KG1 (cell line): ENCODE measurements around the gene CAMK2N1.

Experiments used
- DNase-seq: peaks from one replicate; lab custom pipeline; 2025; lab: John Stamatoyannopoulos, UW

The CAMK2N1 gene

DNA sequence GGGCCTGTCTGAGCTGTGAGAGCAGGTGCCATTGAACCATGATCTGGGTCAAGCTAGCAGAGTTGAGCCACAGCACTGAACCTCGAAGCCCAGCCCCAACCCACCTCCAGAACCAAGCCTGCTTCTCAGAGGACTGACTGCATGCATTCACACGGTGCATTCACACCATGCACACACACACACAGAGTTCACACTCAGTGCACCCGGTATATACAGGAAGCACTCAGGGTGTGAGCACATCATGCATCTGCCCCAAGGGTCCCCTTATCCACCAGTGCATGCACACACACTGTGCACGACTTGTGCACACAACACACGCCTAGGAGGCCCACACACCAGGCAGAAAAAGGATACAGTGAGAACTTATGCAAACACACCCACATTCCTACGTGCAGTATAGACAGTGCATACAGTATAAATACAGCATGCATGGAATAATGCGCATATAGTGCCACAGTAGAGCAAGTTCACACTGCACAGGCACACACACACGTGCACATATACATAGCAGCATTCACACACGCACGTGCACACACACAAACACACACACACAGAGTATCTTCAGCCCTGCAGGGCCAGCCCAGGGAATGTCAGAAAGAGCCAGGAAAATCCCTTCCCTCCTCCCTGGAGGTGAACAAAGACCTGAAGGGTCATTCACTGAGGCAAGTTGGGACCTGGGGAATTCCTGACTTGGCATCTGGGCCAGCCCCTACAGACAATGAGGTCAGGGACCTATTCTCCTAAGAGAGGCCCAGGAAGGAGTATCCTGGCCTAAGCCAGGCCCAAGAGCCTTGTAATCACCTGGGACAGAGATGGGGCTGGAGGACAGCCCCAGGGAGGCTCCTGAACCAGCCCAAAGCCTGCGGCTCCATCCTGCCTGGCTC is 42.1 kb downstream of the CAMK2N1 start:
- DNase-seq, result no peak

DNA sequence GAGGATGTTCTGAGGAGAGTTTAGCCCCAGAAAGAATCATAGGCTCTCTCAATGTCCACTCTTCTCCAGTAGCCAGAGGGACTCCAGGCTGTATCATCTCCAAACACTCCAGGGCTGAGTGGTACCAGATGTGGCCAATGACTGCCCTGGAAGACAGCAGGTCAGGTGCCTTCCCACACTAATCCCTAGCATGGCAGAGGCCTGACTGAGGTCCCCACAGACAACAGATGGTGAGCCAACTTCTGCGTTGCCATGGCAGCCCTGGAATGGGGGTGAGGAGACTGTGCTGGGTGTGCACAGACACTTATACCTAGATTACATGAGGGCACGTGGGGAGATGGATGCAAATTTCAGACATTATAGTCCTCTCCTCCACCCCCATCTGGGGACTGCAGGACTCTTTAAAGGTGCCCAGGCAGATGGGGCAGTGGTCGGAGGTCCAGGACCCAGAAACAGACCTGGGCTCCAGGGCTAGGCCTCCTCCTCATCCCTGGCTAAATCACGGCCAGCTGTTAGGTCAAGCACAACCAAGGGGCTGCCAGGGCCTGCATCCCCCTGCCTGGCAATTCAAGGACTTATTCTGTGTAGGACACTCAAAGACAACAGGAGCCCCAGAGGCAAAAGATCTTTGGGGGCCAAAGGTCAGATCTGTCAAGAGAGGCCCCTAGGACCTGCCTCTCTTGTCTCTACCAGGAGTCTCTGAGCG is 42.9 kb downstream of the CAMK2N1 start:
- DNase-seq, result no peak

DNA sequence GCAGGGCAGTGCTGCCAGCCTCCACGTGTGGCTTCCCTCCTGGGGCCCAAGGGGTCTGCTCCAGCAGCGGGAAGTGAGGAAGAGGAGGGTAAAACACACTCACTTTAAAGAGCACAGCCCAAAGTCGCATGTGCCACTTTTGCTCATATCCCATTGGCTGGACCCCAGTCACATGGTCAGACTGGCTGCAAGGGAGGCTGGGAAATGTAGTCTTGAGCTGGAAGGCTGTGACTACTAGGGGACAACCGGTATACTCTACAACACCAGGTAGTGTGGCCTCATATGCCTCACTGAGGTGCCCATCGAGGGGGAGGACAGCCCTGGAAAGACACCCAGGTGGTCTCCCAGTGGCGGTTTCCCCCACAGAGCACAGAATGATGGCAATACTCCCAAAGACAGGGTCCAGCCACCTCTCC is 45.2 kb downstream of the CAMK2N1 start:
- no peak for DNase-seq

DNA sequence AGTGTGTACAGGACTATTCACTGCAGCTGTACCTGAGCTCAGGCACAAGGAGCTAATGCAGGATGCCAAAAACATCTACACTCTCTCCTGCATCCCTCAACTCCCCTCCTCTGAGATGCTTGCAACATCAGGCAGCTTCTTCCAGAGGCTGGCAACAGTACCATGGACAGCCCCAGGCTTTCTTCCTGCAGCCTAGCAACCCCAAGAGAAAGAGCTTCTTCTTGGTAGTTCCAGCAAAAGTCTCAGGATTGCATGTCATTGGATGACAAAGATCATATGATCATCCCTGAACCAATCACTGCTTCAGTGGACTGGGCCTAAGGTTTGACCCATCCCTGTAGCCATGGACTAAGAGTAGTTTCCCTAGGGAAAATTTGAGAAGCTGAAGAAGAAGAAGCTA is 46.7 kb downstream of the CAMK2N1 start:
- DNase-seq, result no peak

DNA sequence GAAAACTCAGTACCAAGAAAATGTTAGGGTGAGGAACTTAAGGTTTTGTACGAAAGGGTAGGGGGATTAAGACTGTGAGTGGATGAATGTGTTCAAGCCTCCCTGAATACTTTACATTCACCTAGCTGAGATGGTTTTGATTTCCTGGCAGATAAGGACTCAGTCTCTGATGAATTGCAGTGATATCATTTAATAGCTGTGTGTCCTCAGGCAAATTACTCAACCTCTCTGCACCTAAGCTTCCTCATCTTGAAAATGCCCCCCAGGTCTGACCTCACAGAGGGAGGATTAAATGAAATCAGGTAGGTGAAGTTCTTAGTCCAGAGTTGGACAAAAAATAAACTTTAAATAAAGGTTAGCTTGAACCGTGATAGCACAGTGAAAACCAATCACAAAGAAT is 48.4 kb downstream of the CAMK2N1 start:
- no peak for DNase-seq

DNA sequence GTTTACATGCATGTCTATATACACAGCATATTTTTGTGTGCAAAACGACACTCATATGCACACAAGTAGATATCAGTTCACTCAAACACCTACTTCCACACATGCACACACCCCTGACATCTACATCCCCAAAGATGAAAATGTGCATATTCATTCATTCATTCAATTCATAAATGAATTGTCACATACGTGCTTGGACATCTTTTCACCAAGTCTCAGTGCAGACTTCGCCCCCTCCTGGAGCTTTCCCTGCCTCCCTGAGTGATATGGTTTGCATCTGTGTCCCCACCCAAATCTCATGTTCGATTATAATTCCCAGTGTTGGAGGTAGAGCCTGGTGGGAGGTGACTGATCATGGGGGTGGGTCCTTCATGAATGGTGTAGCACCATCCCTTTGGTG is 53.1 kb downstream of the CAMK2N1 start:
- no peak for DNase-seq
